Neural progenitor cell (in vitro differentiated cells): ENCODE data around the gene GNG12. TPM values are rescaled to one million over a fixed set of nuclear protein-coding genes. Genes with fewer than 3 reads are reported as not detected.

Experiments
- DNase-seq: peaks from one replicate; pipeline ENCODE4 v3.0.0-alpha.2; 2016; ENCODE audit warnings: low spot score
- H2AFZ ChIP-seq: fragments of 200-600 bp; sonication (generic); replicated peaks from 2 replicates; pipeline ENCODE4 v1.6.1; 2016; ENCODE audit warnings: antibody characterized with exemption
- H3F3A ChIP-seq: fragments of 200-600 bp; sonication (generic); 2 replicates; pipeline ENCODE4 v1.6.1; 2016; ENCODE audit warnings: antibody characterized with exemption, low read depth
- H3K27ac ChIP-seq: fragments of 200-600 bp; sonication (generic); 2 replicates; pipeline ENCODE4 v1.5.1; 2016; ENCODE audit warnings: mild to moderate bottlenecking
- H3K27me3 ChIP-seq: fragments of 200-600 bp; sonication (generic); 2 replicates; pipeline ENCODE4 v1.6.1; 2016; ENCODE audit warnings: mild to moderate bottlenecking, moderate library complexity
- H3K36me3 ChIP-seq: fragments of 200-600 bp; sonication (generic); 2 replicates; pipeline ENCODE4 v1.5.1; 2016
- H3K4me1 ChIP-seq: fragments of 200-600 bp; sonication (generic); 2 replicates; pipeline ENCODE4 v1.6.1; 2016; ENCODE audit warnings: mixed run types
- H3K4me2 ChIP-seq: fragments of 200-600 bp; sonication (generic); 2 replicates; pipeline ENCODE4 v1.6.1; 2016
- H3K4me3 ChIP-seq: fragments of 200-600 bp; sonication (generic); 2 replicates; pipeline ENCODE4 v1.5.1; 2016
- H3K79me2 ChIP-seq: fragments of 200-600 bp; sonication (generic); 2 replicates; pipeline ENCODE4 v1.6.1; 2016; ENCODE audit warnings: low read depth
- H3K9ac ChIP-seq: fragments of 200-600 bp; sonication (generic); 2 replicates; pipeline ENCODE4 v1.6.1; 2016
- H3K9me3 ChIP-seq: fragments of 200-600 bp; sonication (generic); 2 replicates; pipeline ENCODE4 v1.5.1; 2016; ENCODE audit warnings: low read depth
- H4K20me1 ChIP-seq: fragments of 200-600 bp; sonication (generic); 2 replicates; pipeline ENCODE4 v1.6.1; 2016; ENCODE audit warnings: low read depth
- H3K27ac Mint-ChIP-seq: 3 replicates; pipeline ENCODE4 v1.8.0; 2021; ENCODE audit warnings: mixed read lengths
- H3K27me3 Mint-ChIP-seq: 2 replicates; pipeline ENCODE4 v1.8.0; 2022; ENCODE audit warnings: low read depth, mild to moderate bottlenecking, inconsistent platforms, moderate library complexity, mixed read lengths; ENCODE audit not compliant: insufficient read depth
- H3K36me3 Mint-ChIP-seq: 3 replicates; pipeline ENCODE4 v1.8.0; 2021; ENCODE audit warnings: mixed read lengths
- H3K4me1 Mint-ChIP-seq: 3 replicates; pipeline ENCODE4 v1.8.0; 2021; ENCODE audit warnings: mixed read lengths
- H3K4me3 Mint-ChIP-seq: 3 replicates; pipeline ENCODE4 v1.8.0; 2021; ENCODE audit warnings: mild to moderate bottlenecking, moderate library complexity, mixed read lengths
- H3K9me3 Mint-ChIP-seq: 3 replicates; pipeline ENCODE4 v1.8.0; 2020; ENCODE audit warnings: mixed read lengths
- EZH2 ChIP-seq: fragments of 200-600 bp; sonication (generic); IDR thresholded peaks from 2 replicates; pipeline ENCODE4 v1.6.1; 2017; ENCODE audit warnings: antibody characterized with exemption, mild to moderate bottlenecking, moderate library complexity
- EZH2phosphoT487 ChIP-seq: fragments of 200-600 bp; sonication (generic); IDR thresholded peaks from 2 replicates; pipeline ENCODE4 v1.6.1; 2017; ENCODE audit warnings: antibody characterized with exemption
- total RNA-seq: library from RNA; depleted of rRNA; stranded (reverse); fragments of >200 nt; gene quantifications from 2 replicates; pipeline ENCODE4 v1.2.3, GENCODE V29; 2015; ENCODE audit warnings: low replicate concordance
- TF ChIP-seq, protein P1 (sequence below): fragments of 200-600 bp; sonication (generic); IDR thresholded peaks from 2 replicates; pipeline ENCODE4 v1.5.1; 2017; ENCODE audit warnings: antibody characterized with exemption, mild to moderate bottlenecking

The GNG12 gene
- total RNA-seq, 1 donor from 2014 or later: 44.5 TPM

DNA sequence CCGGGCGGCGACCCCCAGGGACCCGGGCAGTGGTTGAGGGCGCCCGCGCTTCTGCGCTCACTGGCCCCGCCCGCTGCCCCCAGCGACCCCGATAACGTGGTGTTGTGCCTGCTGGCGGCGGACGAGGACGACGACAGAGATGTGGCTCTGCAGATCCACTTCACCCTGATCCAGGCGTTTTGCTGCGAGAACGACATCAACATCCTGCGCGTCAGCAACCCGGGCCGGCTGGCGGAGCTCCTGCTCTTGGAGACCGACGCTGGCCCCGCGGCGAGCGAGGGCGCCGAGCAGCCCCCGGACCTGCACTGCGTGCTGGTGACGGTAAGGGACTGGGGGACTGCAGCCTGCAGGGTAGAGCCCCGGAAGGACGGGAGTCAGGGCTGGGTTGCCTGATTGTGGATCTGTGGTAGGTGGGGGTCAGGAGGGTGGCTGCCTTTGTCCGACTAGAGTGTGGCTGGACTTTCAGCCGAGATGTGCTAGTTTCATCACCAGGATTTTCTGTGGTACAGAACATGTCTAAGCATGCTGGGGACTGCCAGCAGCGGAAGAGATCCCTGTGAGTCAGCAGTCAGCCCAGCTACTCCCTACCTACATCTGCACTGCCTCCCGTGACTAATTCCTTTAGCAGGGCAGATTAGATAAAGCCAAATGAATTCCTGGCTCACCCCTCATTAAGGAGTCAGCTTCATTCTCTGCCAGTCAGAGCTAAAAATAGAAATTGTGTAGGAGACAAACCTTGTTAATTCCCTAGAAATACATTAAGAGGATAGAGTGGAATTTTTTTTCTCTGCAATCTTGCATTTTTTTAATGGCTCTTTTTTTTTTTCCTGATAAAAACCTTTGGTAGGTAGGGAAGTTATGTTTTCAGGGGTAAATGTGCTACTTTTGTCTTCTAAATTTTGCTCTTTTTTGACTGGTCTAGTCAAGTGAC lies 146.7 kb downstream of the GNG12 start:
- peak overlapping the region; percentile 3 for H2AFZ ChIP-seq
- peaks cover 34% of the 10 kb centered on the region for H3K4me1 Mint-ChIP-seq

DNA sequence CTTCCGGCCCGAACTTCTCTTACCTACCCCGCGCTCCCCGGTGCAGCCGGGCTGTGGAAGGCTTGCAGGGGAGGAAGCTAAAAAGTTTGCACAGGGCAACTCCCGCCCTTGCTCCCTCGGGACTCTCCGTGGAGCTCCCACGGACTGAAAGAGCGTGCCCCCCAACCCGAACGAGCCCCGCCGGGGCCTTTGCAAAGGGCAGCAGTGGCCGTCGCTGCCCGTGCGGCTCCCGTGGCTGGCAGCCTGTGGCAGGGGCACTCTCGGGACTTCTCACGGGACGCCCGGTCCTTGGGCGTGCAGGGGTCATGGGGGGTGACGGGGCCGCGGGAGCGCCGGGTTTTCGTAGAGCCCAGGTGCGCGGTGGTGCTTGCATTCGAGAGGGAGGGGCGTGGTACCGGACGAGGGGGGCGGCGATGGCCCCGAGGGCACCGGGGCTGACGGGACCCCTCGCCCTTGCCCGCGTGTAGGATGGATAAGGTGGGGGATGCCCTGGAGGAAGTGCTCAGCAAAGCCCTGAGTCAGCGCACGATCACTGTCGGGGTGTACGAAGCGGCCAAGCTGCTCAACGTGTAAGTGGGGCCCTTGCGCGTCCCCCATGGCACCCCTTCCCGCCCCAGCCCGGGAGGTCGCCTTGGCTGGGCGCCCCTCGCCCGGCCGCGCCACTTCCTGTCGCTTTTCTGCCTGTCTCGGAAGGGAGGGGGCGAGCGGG lies 147.6 kb downstream of the GNG12 start:
- Histone ChIP-seq H3K27ac (peak overlapping the region; percentile 92), H3K36me3 (peaks cover 8% of the 10 kb centered on the region), H3K79me2 (peaks cover 33% of the 10 kb centered on the region), H3K4me2 (peak overlapping the region; percentile 98), H3K27me3 (no peaks in the 10 kb centered on the region), H4K20me1 (peaks cover 37% of the 10 kb centered on the region), H3K4me3 (peak overlapping the region; percentile 91), H3K9ac (peak overlapping the region; percentile 67), H3K4me1 (peaks cover 22% of the 10 kb centered on the region), H3K9me3 (no peaks in the 10 kb centered on the region), H3F3A (peaks cover 33% of the 10 kb centered on the region), H2AFZ (peak overlapping the region; percentile 3)
- DNase-seq: peak; percentile 56
- TF ChIP-seq EZH2phosphoT487 (peak; percentile 36), EZH2 (no peak)
- TF ChIP-seq, protein P1, sequence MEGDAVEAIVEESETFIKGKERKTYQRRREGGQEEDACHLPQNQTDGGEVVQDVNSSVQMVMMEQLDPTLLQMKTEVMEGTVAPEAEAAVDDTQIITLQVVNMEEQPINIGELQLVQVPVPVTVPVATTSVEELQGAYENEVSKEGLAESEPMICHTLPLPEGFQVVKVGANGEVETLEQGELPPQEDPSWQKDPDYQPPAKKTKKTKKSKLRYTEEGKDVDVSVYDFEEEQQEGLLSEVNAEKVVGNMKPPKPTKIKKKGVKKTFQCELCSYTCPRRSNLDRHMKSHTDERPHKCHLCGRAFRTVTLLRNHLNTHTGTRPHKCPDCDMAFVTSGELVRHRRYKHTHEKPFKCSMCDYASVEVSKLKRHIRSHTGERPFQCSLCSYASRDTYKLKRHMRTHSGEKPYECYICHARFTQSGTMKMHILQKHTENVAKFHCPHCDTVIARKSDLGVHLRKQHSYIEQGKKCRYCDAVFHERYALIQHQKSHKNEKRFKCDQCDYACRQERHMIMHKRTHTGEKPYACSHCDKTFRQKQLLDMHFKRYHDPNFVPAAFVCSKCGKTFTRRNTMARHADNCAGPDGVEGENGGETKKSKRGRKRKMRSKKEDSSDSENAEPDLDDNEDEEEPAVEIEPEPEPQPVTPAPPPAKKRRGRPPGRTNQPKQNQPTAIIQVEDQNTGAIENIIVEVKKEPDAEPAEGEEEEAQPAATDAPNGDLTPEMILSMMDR: peak; percentile 4
- Mint-ChIP-seq H3K27me3 (peaks cover 10% of the 10 kb centered on the region), H3K9me3 (no peaks in the 10 kb centered on the region), H3K36me3 (peaks cover 5% of the 10 kb centered on the region), H3K4me1 (peaks cover 34% of the 10 kb centered on the region), H3K4me3 (peak overlapping the region; percentile 98), H3K27ac (no peak overlapping the region)

More for the DNA sequence above, 146.7 kb downstream of the GNG12 start:
- peak; percentile 83 for DNase-seq
- no peaks in the 10 kb centered on the region for H3K27me3 ChIP-seq
- H3K27ac ChIP-seq: peak overlapping the region; percentile 92
- H3K4me3 ChIP-seq: peak overlapping the region; percentile 91
- H4K20me1 ChIP-seq: peaks cover 37% of the 10 kb centered on the region
- Mint-ChIP-seq H3K27me3 (peaks cover 10% of the 10 kb centered on the region), H3K9me3 (no peaks in the 10 kb centered on the region), H3K36me3 (peaks cover 5% of the 10 kb centered on the region), H3K27ac (peak overlapping the region; percentile 96), H3K4me3 (peak overlapping the region; percentile 98)
- no peaks in the 10 kb centered on the region for H3K9me3 ChIP-seq
- peaks cover 22% of the 10 kb centered on the region for H3K4me1 ChIP-seq
- H3K79me2 ChIP-seq: peaks cover 33% of the 10 kb centered on the region
- TF ChIP-seq, protein P1: no peak
- TF ChIP-seq EZH2 (no peak), EZH2phosphoT487 (peak; percentile 15)
- peaks cover 8% of the 10 kb centered on the region for H3K36me3 ChIP-seq
- peak overlapping the region; percentile 67 for H3K9ac ChIP-seq
- peaks cover 33% of the 10 kb centered on the region for H3F3A ChIP-seq
- peak overlapping the region; percentile 98 for H3K4me2 ChIP-seq

DNA sequence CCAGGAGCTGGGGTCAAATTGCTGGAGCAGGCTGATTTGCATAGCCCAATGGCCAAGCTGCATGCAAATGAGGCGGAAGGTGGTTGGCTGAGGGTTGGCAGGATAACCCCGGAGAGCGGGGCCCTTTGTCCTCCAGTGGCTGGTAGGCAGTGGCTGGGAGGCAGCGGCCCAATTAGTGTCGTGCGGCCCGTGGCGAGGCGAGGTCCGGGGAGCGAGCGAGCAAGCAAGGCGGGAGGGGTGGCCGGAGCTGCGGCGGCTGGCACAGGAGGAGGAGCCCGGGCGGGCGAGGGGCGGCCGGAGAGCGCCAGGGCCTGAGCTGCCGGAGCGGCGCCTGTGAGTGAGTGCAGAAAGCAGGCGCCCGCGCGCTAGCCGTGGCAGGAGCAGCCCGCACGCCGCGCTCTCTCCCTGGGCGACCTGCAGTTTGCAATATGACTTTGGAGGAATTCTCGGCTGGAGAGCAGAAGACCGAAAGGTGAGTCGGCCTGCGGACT lies 148.2 kb downstream of the GNG12 start, which contains the start of gene GADD45A:
Gene GADD45A (plus strand): TSS at position 135 of the 491 bp plus-strand sequence. CDS start 294 bp downstream, at position 429.
- Histone ChIP-seq H3K27me3 (no peaks in the 10 kb centered on the region), H3K79me2 (peaks cover 33% of the 10 kb centered on the region), H3K4me1 (peaks cover 22% of the 10 kb centered on the region), H2AFZ (peak within 1 kb of the TSS; percentile 77), H3K36me3 (peaks cover 8% of the 10 kb centered on the region), H3K27ac (peak within 1 kb of the TSS; percentile 92), H3K9me3 (no peaks in the 10 kb centered on the region), H3K4me2 (peak within 1 kb of the TSS; percentile 98), H3K4me3 (peak within 1 kb of the TSS; percentile 91), H4K20me1 (peaks cover 37% of the 10 kb centered on the region), H3K9ac (peak within 1 kb of the TSS; percentile 67), H3F3A (peaks cover 33% of the 10 kb centered on the region)
- TF ChIP-seq, protein P1: no peak
- TF ChIP-seq EZH2 (no peak), EZH2phosphoT487 (no peak)
- Mint-ChIP-seq H3K27ac (peak within 1 kb of the TSS; percentile 95), H3K9me3 (no peaks in the 10 kb centered on the region), H3K36me3 (peaks cover 5% of the 10 kb centered on the region), H3K27me3 (peaks cover 10% of the 10 kb centered on the region), H3K4me3 (peak within 1 kb of the TSS; percentile 98), H3K4me1 (peaks cover 34% of the 10 kb centered on the region)
- peak; percentile 99 for DNase-seq
